ENCODE measurements around the gene EARS2. TPM values are rescaled to one million over a fixed set of nuclear protein-coding genes. Genes with fewer than 3 reads are reported as not detected.

The EARS2 gene
- total RNA-seq, 1 donor from 2014 or later: 15.3 TPM

GRCh38 chr16:23502466-23502865 is 54.7 kb downstream of the EARS2 start:
- H3K36me3 ChIP-seq: peaks cover 6% of the 10 kb centered on the region
- H3K4me3 ChIP-seq: no peak overlapping the region
- ATAC-seq (no peak), DNase-seq (no peak)
- no peak overlapping the region for H3K27ac ChIP-seq
- H3K27me3 ChIP-seq: no peaks in the 10 kb centered on the region
- TF ChIP-seq, protein P1, sequence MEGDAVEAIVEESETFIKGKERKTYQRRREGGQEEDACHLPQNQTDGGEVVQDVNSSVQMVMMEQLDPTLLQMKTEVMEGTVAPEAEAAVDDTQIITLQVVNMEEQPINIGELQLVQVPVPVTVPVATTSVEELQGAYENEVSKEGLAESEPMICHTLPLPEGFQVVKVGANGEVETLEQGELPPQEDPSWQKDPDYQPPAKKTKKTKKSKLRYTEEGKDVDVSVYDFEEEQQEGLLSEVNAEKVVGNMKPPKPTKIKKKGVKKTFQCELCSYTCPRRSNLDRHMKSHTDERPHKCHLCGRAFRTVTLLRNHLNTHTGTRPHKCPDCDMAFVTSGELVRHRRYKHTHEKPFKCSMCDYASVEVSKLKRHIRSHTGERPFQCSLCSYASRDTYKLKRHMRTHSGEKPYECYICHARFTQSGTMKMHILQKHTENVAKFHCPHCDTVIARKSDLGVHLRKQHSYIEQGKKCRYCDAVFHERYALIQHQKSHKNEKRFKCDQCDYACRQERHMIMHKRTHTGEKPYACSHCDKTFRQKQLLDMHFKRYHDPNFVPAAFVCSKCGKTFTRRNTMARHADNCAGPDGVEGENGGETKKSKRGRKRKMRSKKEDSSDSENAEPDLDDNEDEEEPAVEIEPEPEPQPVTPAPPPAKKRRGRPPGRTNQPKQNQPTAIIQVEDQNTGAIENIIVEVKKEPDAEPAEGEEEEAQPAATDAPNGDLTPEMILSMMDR (IDR thresholded peaks at IDR 0.05): no peak
- peaks cover 69% of the 10 kb centered on the region for H3K4me1 ChIP-seq
- no peaks in the 10 kb centered on the region for H3K9me3 ChIP-seq
- intact Hi-C loops (cut with DNase I): no loop called here

GRCh38 chr16:23501291-23501690 is 55.9 kb downstream of the EARS2 start:
- Histone ChIP-seq H3K4me1 (peaks cover 68% of the 10 kb centered on the region), H3K9me3 (no peaks in the 10 kb centered on the region), H3K4me3 (no peak overlapping the region), H3K27ac (no peak overlapping the region), H3K36me3 (peaks cover 6% of the 10 kb centered on the region), H3K27me3 (no peaks in the 10 kb centered on the region)
- TF ChIP-seq, protein P1 (IDR thresholded peaks at IDR 0.05): no peak
- no peak for ATAC-seq
- intact Hi-C loops (cut with DNase I): no loop called here
- no peak for DNase-seq

DNA sequence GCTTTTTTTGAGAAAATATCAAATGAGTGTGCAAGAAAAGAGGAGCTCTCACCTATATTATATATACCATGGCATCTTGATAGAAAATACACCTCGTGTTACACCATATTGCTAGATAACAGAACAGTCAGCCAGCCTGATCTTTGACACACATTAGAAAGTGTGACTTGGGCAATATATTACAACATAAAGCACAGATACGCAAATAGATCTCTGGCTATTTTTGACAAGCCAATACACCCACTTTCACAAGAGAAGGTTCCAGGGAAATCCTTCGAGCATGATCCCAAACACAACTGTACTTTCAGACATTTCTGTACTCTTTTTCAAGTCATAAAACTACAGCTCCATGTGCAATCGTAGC is 56.3 kb downstream of the EARS2 start:
- H3K27ac ChIP-seq: no peak overlapping the region
- no peaks in the 10 kb centered on the region for H3K27me3 ChIP-seq
- TF ChIP-seq, protein P1 (IDR thresholded peaks at IDR 0.05): no peak
- peaks cover 70% of the 10 kb centered on the region for H3K4me1 ChIP-seq
- DNase-seq (no peak), ATAC-seq (no peak)
- peaks cover 7% of the 10 kb centered on the region for H3K36me3 ChIP-seq
- intact Hi-C loops (cut with DNase I): no loop called here
- H3K4me3 ChIP-seq: no peak overlapping the region
- H3K9me3 ChIP-seq: no peaks in the 10 kb centered on the region

- TF ChIP-seq, protein P1 (IDR thresholded peaks at IDR 0.05): no peak
- H3K27me3 ChIP-seq: no peaks in the 10 kb centered on the region
- no peak overlapping the region for H3K27ac ChIP-seq
- intact Hi-C loops (cut with DNase I): no loop called here
- ATAC-seq: peak; percentile 30
- DNase-seq: peak; percentile 67
- H3K36me3 ChIP-seq: peaks cover 12% of the 10 kb centered on the region
- peaks cover 70% of the 10 kb centered on the region for H3K4me1 ChIP-seq
- no peak overlapping the region for H3K4me3 ChIP-seq
- no peaks in the 10 kb centered on the region for H3K9me3 ChIP-seq
These were observed 56.8 kb downstream of the EARS2 start for GRCh38 chr16:23500212-23500861.

DNA sequence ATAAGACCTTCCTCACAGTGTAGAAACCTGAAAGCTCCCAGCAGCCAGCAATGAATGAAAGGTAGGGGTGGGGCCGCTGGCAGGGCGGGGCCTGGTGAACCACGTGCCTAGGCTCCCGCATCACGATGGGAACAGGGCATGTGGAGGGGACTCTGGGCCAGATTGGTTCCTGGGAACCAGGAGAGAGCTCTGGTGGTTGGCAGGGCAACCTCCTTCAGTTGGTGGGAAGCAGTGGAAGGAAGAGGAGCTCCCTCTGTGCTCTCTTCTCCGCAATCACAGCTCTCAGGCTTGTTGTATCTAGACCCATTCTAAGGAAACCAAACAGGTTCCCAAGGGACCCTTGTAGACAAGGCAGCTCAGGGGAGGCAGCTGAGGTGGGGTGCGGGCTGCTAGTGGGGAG is 57.3 kb downstream of the EARS2 start:
- intact Hi-C loops (cut with DNase I): no loop called here
- DNase-seq (no peak), ATAC-seq (no peak)
- Histone ChIP-seq H3K36me3 (peaks cover 17% of the 10 kb centered on the region), H3K27ac (no peak overlapping the region), H3K27me3 (no peaks in the 10 kb centered on the region), H3K4me3 (no peak overlapping the region), H3K4me1 (peaks cover 65% of the 10 kb centered on the region), H3K9me3 (no peaks in the 10 kb centered on the region)
- TF ChIP-seq, protein P1 (IDR thresholded peaks at IDR 0.05): no peak

GRCh38 chr16:23498863-23499262 is 58.3 kb downstream of the EARS2 start:
- TF ChIP-seq, protein P1 (IDR thresholded peaks at IDR 0.05): no peak
- Histone ChIP-seq H3K4me3 (no peak overlapping the region), H3K36me3 (peaks cover 27% of the 10 kb centered on the region), H3K27ac (no peak overlapping the region), H3K27me3 (no peaks in the 10 kb centered on the region), H3K9me3 (no peaks in the 10 kb centered on the region), H3K4me1 (peaks cover 56% of the 10 kb centered on the region)
- DNase-seq: no peak
- intact Hi-C loops (cut with DNase I): no loop called here
- ATAC-seq: no peak

Data from upper lobe of right lung (tissue), 1 donor.